Astrocyte (in vitro differentiated cells and primary cell): Measurements from ENCODE around the gene CDK4. TPM values are rescaled to one million over a fixed set of nuclear protein-coding genes. Genes with fewer than 3 reads are reported as not detected.

Experiments used
- DNase-seq: peaks from one replicate; pipeline ENCODE4 v3.0.0-alpha.2; 2010; ENCODE audit warnings: low read depth
- FAIRE-seq: peaks from 2 replicates; lab custom pipeline; 2011; peaks lifted over from hg19 to GRCh38; lab: Jason Lieb, UNC
- H2AFZ ChIP-seq: 2 replicates; pipeline ENCODE4 v1.6.0; 2012; ENCODE audit warnings: low read depth, low read length, inconsistent platforms
- H3K27ac ChIP-seq: 2 replicates; pipeline ENCODE4 v1.5.1; 2011; ENCODE audit warnings: low read depth, low read length, inconsistent platforms
- H3K27me3 ChIP-seq: 2 replicates; pipeline ENCODE4 v1.6.0; 2011; ENCODE audit warnings: low read length, inconsistent platforms; ENCODE audit not compliant: insufficient read depth
- H3K36me3 ChIP-seq: 2 replicates; pipeline ENCODE4 v1.5.1; 2011; ENCODE audit warnings: low read length, inconsistent platforms; ENCODE audit not compliant: insufficient read depth
- H3K4me1 ChIP-seq: 2 replicates; pipeline ENCODE4 v1.5.1; 2011; ENCODE audit warnings: low read length, inconsistent platforms; ENCODE audit not compliant: insufficient read depth
- H3K4me2 ChIP-seq: 2 replicates; pipeline ENCODE4 v1.6.0; 2012; ENCODE audit warnings: low read length, inconsistent platforms
- H3K4me3 ChIP-seq: 2 replicates; pipeline ENCODE4 v1.5.1; 2011; ENCODE audit warnings: low read depth, mild to moderate bottlenecking, low read length, inconsistent platforms; ENCODE audit not compliant: insufficient read depth
- H3K79me2 ChIP-seq: 2 replicates; pipeline ENCODE4 v1.6.0; 2012; ENCODE audit warnings: mild to moderate bottlenecking, low read length, inconsistent platforms; ENCODE audit not compliant: insufficient read depth
- H3K9ac ChIP-seq: 2 replicates; pipeline ENCODE4 v1.6.0; 2012; ENCODE audit warnings: mild to moderate bottlenecking, low read length, inconsistent platforms
- H3K9me3 ChIP-seq: 2 replicates; pipeline ENCODE4 v1.5.1; 2012; ENCODE audit warnings: low read depth, mild to moderate bottlenecking, low read length, inconsistent platforms; ENCODE audit not compliant: insufficient read depth
- H4K20me1 ChIP-seq: 2 replicates; pipeline ENCODE4 v1.6.0; 2012; ENCODE audit warnings: low read length, inconsistent platforms; ENCODE audit not compliant: insufficient read depth
- H3K27ac Mint-ChIP-seq: one replicate; pipeline ENCODE4 v1.8.0; 2021; ENCODE audit warnings: mild to moderate bottlenecking, mixed read lengths; ENCODE audit not compliant: unreplicated experiment
- H3K27me3 Mint-ChIP-seq: one replicate; pipeline ENCODE4 v1.8.0; 2021; ENCODE audit warnings: low read depth, mixed read lengths; ENCODE audit not compliant: unreplicated experiment
- H3K36me3 Mint-ChIP-seq: one replicate; pipeline ENCODE4 v1.8.0; 2021; ENCODE audit warnings: low read depth, mixed read lengths; ENCODE audit not compliant: unreplicated experiment
- H3K4me1 Mint-ChIP-seq: one replicate; pipeline ENCODE4 v1.8.0; 2021; ENCODE audit warnings: low read depth, mixed read lengths; ENCODE audit not compliant: unreplicated experiment
- H3K4me3 Mint-ChIP-seq: one replicate; pipeline ENCODE4 v1.8.0; 2021; ENCODE audit warnings: mild to moderate bottlenecking, moderate library complexity, mixed read lengths; ENCODE audit not compliant: unreplicated experiment
- H3K9me3 Mint-ChIP-seq: one replicate; pipeline ENCODE4 v1.8.0; 2021; ENCODE audit warnings: mild to moderate bottlenecking, mixed read lengths; ENCODE audit not compliant: unreplicated experiment
- EZH2 ChIP-seq: IDR thresholded peaks from 2 replicates; pipeline ENCODE4 v1.6.1; 2012; ENCODE audit warnings: mild to moderate bottlenecking, low read length, inconsistent platforms; ENCODE audit not compliant: insufficient read depth
- total RNA-seq: library from RNA; stranded (reverse); gene quantifications from 2 replicates; pipeline ENCODE4 v1.2.1, GENCODE V29; 2021
- TF ChIP-seq, protein P1 (sequence below): IDR thresholded peaks from 2 replicates; pipeline ENCODE4 v1.5.1; 2011; ENCODE audit warnings: low read depth, mild to moderate bottlenecking, inconsistent platforms, low read length, moderate library complexity; ENCODE audit not compliant: insufficient read depth

Gene CDK4
- total RNA-seq, 1 donor from 2014 or later = 133 TPM

DNA sequence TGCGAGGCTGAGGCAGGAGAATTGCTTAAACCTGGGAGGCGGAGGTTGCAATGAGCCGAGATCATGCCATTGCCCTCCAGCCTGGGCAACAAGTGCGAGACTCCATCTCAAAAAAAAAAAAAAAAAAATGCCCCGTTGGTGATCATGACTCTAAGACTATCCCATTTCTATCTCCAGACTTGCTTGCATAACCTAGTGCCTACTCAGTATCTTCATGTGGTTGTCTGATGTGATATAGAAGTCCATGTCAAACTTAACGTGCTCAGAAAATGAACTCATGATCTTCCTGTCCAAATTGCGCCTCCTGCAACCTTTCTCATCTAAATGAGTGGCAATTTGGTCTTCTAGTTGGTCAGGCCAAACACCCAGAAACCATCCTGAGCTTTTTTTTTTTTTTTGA is 25.8 kb upstream of the CDK4 start:
- Histone ChIP-seq H3K4me2 (no peak overlapping the region), H3K36me3 (peaks cover 7% of the 10 kb centered on the region), H2AFZ (no peak overlapping the region), H3K79me2 (peaks cover 9% of the 10 kb centered on the region), H3K4me1 (no peaks in the 10 kb centered on the region), H3K9ac (no peak overlapping the region), H3K27me3 (no peaks in the 10 kb centered on the region), H3K4me3 (no peak overlapping the region), H3K9me3 (no peaks in the 10 kb centered on the region), H3K27ac (no peak overlapping the region), H4K20me1 (peaks cover 5% of the 10 kb centered on the region)
- Mint-ChIP-seq H3K9me3 (no peaks in the 10 kb centered on the region), H3K27ac (no peak overlapping the region), H3K4me1 (peaks cover 4% of the 10 kb centered on the region), H3K4me3 (no peak overlapping the region), H3K36me3 (peaks cover 15% of the 10 kb centered on the region), H3K27me3 (no peaks in the 10 kb centered on the region)
- FAIRE-seq (no peak), DNase-seq (no peak)
- TF ChIP-seq EZH2 = no peak
- TF ChIP-seq, protein P1, sequence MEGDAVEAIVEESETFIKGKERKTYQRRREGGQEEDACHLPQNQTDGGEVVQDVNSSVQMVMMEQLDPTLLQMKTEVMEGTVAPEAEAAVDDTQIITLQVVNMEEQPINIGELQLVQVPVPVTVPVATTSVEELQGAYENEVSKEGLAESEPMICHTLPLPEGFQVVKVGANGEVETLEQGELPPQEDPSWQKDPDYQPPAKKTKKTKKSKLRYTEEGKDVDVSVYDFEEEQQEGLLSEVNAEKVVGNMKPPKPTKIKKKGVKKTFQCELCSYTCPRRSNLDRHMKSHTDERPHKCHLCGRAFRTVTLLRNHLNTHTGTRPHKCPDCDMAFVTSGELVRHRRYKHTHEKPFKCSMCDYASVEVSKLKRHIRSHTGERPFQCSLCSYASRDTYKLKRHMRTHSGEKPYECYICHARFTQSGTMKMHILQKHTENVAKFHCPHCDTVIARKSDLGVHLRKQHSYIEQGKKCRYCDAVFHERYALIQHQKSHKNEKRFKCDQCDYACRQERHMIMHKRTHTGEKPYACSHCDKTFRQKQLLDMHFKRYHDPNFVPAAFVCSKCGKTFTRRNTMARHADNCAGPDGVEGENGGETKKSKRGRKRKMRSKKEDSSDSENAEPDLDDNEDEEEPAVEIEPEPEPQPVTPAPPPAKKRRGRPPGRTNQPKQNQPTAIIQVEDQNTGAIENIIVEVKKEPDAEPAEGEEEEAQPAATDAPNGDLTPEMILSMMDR = no peak

DNA sequence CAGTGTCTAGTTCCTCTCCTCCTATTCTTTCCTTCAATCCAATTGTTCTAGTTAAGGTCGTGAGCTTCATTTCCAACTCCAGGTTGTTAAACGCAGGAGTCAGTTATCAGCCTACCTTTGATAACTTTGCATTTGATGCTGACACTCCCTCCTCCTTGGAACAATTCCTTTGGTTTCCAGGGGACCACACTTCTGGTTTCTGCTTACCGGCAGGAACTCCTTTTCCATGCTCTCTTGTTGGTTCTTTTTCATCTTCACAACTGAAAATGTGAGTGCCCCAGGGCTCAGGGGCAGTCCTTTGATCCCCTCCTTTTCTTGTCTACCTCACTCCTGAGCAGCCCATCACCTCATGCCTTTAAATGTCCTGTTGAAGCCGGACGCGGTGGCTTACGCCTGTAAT is 25.3 kb upstream of the CDK4 start:
- H3K79me2 ChIP-seq = peaks cover 6% of the 10 kb centered on the region
- Mint-ChIP-seq H3K27ac (no peak overlapping the region), H3K9me3 (no peaks in the 10 kb centered on the region), H3K4me1 (peaks cover 6% of the 10 kb centered on the region), H3K36me3 (peaks cover 15% of the 10 kb centered on the region), H3K4me3 (no peak overlapping the region), H3K27me3 (no peaks in the 10 kb centered on the region)
- no peak overlapping the region for H3K4me2 ChIP-seq
- H3K4me1 ChIP-seq = no peaks in the 10 kb centered on the region
- no peak overlapping the region for H3K4me3 ChIP-seq
- H2AFZ ChIP-seq = no peak overlapping the region
- FAIRE-seq (no peak), DNase-seq (no peak)
- TF ChIP-seq, protein P1 = no peak
- no peak for TF ChIP-seq EZH2
- H3K27ac ChIP-seq = no peak overlapping the region
- H3K9ac ChIP-seq = no peak overlapping the region
- H4K20me1 ChIP-seq = peaks cover 5% of the 10 kb centered on the region
- no peaks in the 10 kb centered on the region for H3K27me3 ChIP-seq
- H3K36me3 ChIP-seq = peaks cover 7% of the 10 kb centered on the region
- H3K9me3 ChIP-seq = no peaks in the 10 kb centered on the region

DNA sequence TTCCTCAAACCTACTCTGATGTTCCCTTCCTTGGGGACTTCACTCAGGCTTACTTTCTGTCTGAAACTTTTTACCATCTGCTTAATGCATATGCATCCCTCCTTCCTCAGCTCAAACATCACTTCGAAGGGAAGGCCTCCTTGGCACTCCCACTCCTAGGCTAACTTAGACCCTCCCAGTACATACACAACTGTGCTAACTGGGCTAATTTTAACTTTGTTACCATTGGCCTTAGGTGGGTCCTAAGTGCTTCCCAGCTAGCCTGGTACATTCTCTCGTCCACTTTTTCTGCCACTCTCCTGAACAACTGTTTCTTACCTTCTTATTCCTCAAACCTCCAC is 24.1 kb upstream of the CDK4 start:
- Histone ChIP-seq H3K36me3 (peaks cover 7% of the 10 kb centered on the region), H3K9me3 (no peaks in the 10 kb centered on the region), H3K4me1 (peaks cover 3% of the 10 kb centered on the region), H3K9ac (no peak overlapping the region), H4K20me1 (peaks cover 5% of the 10 kb centered on the region), H3K27me3 (no peaks in the 10 kb centered on the region), H3K4me2 (no peak overlapping the region), H3K79me2 (peaks cover 9% of the 10 kb centered on the region), H3K27ac (no peak overlapping the region), H3K4me3 (no peak overlapping the region), H2AFZ (no peak overlapping the region)
- peaks cover 6% of the 10 kb centered on the region for H3K4me1 Mint-ChIP-seq
- H3K27me3 Mint-ChIP-seq = no peaks in the 10 kb centered on the region
- DNase-seq = no peak
- FAIRE-seq = no peak
- TF ChIP-seq EZH2 = no peak
- TF ChIP-seq, protein P1 = no peak
- peaks cover 17% of the 10 kb centered on the region for H3K36me3 Mint-ChIP-seq
- H3K9me3 Mint-ChIP-seq = no peaks in the 10 kb centered on the region
- no peak overlapping the region for H3K27ac Mint-ChIP-seq
- no peak overlapping the region for H3K4me3 Mint-ChIP-seq
